ENCODE measurements around the gene IKZF1.
A peak's percentile ranks its signal among the peaks of the same experiment; 100 is the strongest.

IKZF1 gene

GRCh38 chr7:50376056-50376820, 71.7 kb downstream of the IKZF1 start:
- DNase-seq (ENCODE audit: low read depth in 2 of 2), result no peak

GRCh38 chr7:50377356-50377755, 72.8 kb downstream of the IKZF1 start:
- DNase-seq (ENCODE audit: low read depth in 2 of 2), result no peak

- DNase-seq (ENCODE audit: low read depth in 2 of 2), result no peak
Measured at GRCh38 chr7:50379082-50379481, 74.6 kb downstream of the IKZF1 start.

- no peak for DNase-seq (ENCODE audit: low read depth in 2 of 2)
Measured at GRCh38 chr7:50379539-50379938, 75.0 kb downstream of the IKZF1 start.

GRCh38 chr7:50382455-50382854, 77.9 kb downstream of the IKZF1 start:
- no peak for DNase-seq (ENCODE audit: low read depth in 2 of 2)

GRCh38 chr7:50387351-50387750, 82.8 kb downstream of the IKZF1 start:
- no peak for DNase-seq (ENCODE audit: low read depth in 2 of 2)

- no peak for DNase-seq (ENCODE audit: low read depth in 2 of 2)
Measured at GRCh38 chr7:50389961-50390360, 85.4 kb downstream of the IKZF1 start.

- DNase-seq (ENCODE audit: low read depth in 2 of 2), result no peak
Measured at GRCh38 chr7:50391386-50391785, 86.9 kb downstream of the IKZF1 start.

- peak in 1 of 2 experiments; percentile 55 for DNase-seq (ENCODE audit: low read depth in 2 of 2)
Measured at GRCh38 chr7:50393076-50393475, 88.6 kb downstream of the IKZF1 start.

- no peak for DNase-seq (ENCODE audit: low read depth in 2 of 2)
Measured at GRCh38 chr7:50393547-50394252, 89.2 kb downstream of the IKZF1 start.

GRCh38 chr7:50394315-50394714, 89.8 kb downstream of the IKZF1 start:
- no peak for DNase-seq (ENCODE audit: low read depth in 2 of 2)

GRCh38 chr7:50396856-50397255, 92.3 kb downstream of the IKZF1 start:
- no peak for DNase-seq (ENCODE audit: low read depth in 2 of 2)

GRCh38 chr7:50397320-50397970, 92.9 kb downstream of the IKZF1 start:
- DNase-seq (ENCODE audit: low read depth in 2 of 2), result no peak

GRCh38 chr7:50397971-50398324, 93.4 kb downstream of the IKZF1 start:
- no peak for DNase-seq (ENCODE audit: low read depth in 2 of 2)

- no peak for DNase-seq (ENCODE audit: low read depth in 2 of 2)
Measured at GRCh38 chr7:50399206-50399605, 94.7 kb downstream of the IKZF1 start.

GRCh38 chr7:50399635-50400034, 95.1 kb downstream of the IKZF1 start:
- no peak for DNase-seq (ENCODE audit: low read depth in 2 of 2)

- DNase-seq (ENCODE audit: low read depth in 2 of 2), result no peak
Measured at GRCh38 chr7:50400114-50400513, 95.6 kb downstream of the IKZF1 start.

GRCh38 chr7:50404392-50404791, 99.9 kb downstream of the IKZF1 start:
- no peak for DNase-seq (ENCODE audit: low read depth in 2 of 2)

GRCh38 chr7:50405221-50405620, 100.7 kb downstream of the IKZF1 start:
- DNase-seq (ENCODE audit: low read depth in 2 of 2), result no peak

- DNase-seq (ENCODE audit: low read depth in 2 of 2), result no peak
Measured at GRCh38 chr7:50406935-50407334, 102.4 kb downstream of the IKZF1 start.

GRCh38 chr7:50409856-50410745, 105.6 kb downstream of the IKZF1 start:
- no peak for DNase-seq (ENCODE audit: low read depth in 2 of 2)

GRCh38 chr7:50411332-50411731, 106.8 kb downstream of the IKZF1 start:
- DNase-seq (ENCODE audit: low read depth in 2 of 2), result no peak
